GM19240 (cell line): ENCODE results near the gene PRC1.

ENCODE experiments used
- DNase-seq: peaks from one replicate; pipeline ENCODE4 v3.0.0; 2011; ENCODE audit warnings: low spot score; ENCODE audit not compliant: insufficient read length

The PRC1 gene

DNA sequence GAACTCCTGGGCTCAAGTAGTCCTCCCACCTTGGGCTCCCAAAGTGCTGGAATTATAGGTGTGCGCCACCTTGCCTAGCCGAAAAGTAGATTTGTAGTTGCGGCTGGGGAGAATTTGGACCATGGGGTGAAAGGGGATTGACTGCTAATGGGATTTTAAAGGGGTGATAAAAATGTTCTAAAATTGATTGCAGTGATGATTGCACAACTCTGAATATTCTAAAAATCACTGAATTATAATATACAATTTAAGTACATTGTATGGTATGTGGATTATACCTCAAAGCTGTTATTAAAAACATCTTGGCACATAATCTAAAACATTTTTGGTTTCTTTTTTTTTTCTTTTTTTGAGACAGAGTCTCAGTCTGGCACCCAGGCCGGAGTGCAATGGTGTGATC is 3.9 kb downstream of the PRC1 start:
- DNase-seq, result no peak

GRCh38 chr15:90989040-90989768 is 5.1 kb downstream of the PRC1 start:
- DNase-seq, result no peak

DNA sequence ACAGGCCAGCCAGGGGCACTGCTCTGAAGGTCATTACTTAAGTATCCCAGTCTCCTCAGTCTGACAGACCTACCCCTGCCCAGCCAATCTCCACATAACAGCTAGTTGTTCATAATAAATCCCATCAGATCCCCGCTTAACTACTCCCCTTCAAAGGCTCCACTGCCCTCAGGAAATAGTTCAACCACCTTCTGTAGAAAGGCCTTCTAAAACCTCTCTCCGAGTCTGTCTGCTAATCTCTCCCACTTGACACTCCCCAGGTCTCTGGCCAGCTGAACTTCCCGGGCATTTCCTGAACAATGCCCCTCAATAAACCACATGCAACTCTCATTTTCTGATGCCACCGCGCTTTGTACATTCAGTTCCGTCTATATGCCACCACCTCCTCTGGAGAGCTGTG is 6.0 kb downstream of the PRC1 start:
- DNase-seq, result no peak

GRCh38 chr15:90987561-90988141 is 6.7 kb downstream of the PRC1 start:
- no peak for DNase-seq

DNA sequence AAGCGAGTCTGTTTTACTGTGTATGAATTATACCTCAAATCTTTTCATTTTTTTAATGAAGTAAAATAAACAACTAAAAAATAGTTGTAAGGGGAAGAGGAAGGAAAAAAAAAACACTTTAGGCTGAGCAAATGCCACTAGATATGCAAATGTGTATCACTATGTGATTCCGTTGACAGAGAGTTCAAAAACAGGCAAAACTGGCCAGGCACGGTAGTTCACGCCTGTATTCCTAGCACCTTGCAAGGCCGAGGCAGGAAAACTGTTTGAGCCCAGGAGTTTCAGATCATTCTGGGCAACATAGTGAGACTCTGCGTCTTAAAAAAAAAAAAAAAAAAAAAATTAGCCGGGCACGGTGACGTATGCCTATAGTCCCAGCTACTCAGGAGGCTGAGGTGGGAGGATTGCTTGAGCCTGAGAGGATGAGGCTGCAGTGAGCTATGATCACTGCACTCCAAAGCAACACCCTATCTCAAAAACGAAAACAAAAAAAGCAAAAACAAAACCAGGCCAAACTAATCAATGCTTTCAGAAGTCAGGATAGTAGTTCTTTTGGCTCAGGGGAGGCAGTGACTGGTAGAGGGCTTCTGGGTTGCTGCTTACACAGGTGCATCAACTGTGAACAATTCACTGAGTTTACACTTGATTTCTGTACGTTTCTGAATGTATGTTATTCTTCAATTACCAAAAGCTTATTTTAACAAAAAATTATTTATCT is 7.4 kb downstream of the PRC1 start:
- DNase-seq, result no peak

DNA sequence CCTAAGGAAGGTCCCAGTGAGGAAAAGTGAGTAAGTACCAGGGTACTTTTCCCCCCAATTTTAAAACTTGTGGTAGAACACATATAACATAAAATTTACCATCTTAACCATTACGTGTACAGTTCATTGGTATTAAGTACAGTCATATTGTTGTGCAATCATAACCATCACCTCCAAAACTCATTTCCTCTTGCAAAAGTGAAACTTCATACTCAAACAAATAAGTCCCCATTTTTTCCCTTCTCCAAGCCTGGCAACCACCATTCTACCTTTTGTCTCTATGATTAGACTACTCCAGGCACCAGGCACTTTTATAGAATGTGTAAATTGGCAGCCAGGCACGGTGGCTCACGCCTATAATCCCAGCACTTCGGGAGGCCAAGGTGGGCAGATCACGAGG is 12.2 kb downstream of the PRC1 start:
- no peak for DNase-seq

DNA sequence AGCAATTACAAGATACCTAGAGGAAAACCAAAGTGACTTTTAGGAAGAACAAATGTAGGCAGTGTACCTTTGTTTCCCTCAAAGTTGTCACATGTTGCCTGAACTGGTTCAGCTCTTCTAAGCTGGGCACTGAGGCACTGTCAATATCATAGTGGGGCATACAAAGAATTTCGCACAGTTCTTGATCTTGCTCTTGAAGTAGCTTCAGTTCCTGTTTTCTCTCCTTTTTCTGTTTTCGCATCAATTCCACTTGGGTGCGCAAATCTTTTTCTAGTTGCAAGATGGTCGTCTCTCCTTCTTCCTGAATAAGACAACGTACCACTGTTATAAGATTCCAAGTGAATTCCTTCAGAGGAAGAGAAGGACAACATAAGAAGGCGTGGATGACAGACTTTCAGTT is 12.7 kb downstream of the PRC1 start:
- DNase-seq, result peak; percentile 13

DNA sequence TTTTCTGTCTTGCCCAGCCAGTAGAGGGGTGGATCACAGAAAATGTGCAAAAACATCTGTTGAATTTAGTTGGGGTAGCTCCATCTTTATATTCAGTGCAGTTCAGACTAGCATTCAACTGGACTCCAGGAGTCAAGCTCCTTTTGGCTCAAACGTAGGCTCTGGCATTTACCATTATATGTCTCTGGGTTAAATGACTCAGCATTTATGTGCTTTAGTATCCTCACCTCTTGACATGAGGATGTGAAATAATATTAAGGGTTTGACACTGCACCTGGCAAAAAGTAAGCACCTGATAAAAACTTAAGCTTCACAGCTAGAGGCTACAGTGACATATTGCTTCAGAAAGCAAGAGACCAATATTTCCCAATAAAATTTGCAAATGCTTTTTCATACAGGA is 14.8 kb downstream of the PRC1 start:
- no peak for DNase-seq

DNA sequence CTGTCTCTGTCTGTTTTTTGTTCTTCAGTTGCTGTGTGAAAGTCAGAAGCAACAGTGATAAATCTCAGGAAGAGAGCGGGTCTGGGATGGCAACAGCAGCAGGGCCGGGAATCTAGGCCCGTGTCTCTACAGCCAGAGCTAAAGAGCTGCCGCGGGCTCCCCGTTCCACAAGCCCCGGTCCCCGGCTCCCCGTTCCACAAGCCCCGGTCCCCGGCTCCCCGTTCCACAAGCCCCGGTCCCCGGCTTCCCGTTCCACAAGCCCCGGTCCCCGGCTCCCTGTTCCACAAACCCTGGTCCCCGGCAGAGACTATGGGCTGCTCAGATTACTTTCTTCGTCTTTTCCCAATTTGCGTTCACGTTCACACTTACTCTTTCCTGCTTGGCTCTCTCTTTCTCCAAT is 20.1 kb downstream of the PRC1 start:
- DNase-seq, result no peak

- no peak for DNase-seq
Measured at GRCh38 chr15:90972133-90972532, 22.2 kb downstream of the PRC1 start.

DNA sequence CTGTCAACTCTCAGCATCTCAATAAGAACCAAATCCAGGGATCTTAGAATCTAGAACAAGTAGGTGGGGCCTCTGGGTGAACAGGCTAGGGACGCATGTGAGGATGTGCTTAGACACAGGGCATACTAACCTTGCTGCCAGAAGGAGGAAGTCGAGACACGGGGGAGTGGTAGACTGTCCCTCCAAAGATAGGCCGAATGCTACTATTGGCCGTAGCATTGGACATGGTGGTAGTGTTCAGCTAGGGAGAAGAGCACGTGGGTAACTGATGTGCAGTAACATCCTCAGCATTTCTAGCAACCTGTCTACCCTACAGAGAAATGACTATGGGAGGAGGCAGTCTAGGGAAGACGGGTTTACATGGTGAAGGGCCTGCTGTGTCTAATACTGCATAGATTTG is 24.1 kb downstream of the PRC1 start:
- no peak for DNase-seq

GRCh38 chr15:90968434-90968833 is 25.9 kb downstream of the PRC1 start:
- no peak for DNase-seq

GRCh38 chr15:90967206-90967605 is 27.1 kb downstream of the PRC1 start:
- DNase-seq, result no peak

- DNase-seq, result no peak
Measured at GRCh38 chr15:90966262-90966661, 28.1 kb downstream of the PRC1 start.

- DNase-seq, result no peak
Measured at GRCh38 chr15:90962021-90962420, 32.3 kb downstream of the PRC1 start.

DNA sequence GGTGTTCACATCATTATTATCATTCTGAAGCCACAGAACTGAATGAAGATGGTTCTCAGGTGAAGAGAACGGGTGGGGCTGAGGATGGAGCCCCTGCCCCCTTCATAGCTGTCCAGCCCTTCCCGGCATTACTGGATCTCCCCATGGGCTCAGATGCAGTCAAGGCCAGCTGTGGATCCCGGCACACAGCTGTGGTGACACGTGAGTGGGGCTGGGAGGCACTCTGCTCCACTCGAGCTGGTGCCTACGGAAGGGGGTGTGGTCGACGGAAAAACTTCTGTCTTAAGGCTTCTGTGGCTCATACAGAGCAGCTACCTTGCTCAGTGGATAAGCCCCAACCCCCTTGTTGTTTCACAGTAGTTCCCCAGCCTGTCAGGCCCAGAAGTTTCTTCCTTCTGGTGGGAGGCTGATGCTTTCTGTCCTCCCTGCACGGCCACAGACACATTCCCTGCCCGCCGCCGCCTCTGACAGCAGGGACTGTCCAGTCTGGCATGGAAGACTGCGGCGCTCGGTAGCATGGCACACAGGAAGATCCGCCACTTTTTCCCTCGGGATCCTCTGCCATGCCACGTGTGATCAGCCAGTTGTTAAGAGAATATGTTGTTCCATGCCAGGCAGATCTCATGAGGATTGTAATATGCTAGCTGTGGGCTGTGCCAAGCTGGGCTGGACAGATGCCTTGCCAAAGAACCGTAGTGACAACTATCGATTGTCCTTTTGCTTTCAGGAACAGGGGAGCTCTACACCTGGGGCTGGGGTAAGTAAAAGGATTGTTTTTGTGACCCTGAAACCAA is 33.8 kb downstream of the PRC1 start:
- no peak for DNase-seq

DNA sequence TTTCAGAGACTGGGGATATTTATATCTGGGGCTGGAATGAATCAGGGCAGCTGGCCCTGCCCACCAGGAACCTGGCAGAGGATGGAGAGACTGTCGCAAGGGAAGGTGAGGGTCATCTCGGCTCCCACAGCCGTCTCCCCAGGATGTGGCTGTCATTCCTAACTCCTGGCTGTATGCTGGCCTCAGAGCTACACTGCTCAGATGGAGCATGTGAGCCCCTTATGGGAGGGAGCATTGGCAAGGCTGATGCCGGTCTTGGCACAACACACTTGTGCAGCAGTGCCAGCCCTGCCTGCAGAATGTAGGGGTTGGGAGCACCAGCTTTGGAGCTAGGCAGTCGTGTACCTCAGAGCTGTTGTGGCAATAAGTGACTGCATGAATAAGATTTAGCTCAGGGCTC is 34.4 kb downstream of the PRC1 start:
- DNase-seq, result no peak

DNA sequence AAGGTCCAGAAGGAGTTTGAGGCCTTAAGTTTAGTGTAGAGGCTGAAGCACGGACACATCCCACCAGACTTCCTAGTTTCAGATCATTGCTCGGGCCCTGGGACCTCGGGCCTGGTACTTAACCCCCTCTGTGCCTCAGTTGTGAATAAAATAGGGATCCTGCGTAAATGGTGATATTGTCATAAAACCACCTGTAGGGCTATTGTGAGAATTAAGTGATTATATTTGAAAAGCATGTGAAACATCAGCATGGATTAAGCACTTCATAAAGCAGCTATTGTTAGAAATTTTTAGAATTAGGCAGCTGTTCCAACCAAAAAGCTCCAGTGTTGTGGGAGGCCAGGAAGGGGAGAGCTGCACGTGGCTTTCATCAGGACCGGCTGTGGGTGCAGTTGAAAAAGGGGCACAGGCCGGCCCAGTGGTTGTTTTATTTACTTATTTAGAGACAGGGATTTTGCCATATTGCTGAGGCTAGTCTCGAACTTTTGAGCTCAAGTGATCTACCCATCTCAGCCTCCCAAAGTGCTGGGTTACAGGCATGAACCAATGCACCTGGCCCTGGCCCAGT is 35.2 kb downstream of the PRC1 start:
- no peak for DNase-seq

DNA sequence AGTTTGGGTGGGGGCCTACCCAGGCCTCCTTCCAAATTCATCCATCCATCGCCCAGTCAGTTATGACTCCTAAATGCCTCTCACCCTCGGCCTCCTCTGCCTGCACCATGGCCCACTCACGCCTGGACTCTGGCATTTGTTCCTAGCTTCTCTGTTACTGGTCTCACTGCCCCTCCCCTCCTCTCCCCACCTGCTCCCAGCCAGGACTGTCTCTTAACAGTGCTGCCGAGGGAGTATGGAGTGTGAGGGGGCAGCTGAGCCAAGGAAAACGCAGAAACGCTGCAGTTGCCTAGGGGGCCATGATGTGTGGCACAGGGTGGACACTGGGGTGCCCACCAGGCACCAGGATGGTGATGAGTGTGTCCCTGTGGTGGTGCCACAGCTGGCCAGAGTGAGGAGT is 36.5 kb downstream of the PRC1 start:
- no peak for DNase-seq

GRCh38 chr15:90957031-90957790 is 37.1 kb downstream of the PRC1 start:
- no peak for DNase-seq
